DMS53 treated with DMSO at 0.1 percent for 48 hours (cell line): ENCODE results near the gene TIMD4.
"Not testable (repeated sequence)": the region's sequence is repeated elsewhere in the genome, so short reads cannot be mapped to it uniquely, and the experiment has no call there.

Source experiments
- DNase-seq: peaks from one replicate; lab custom pipeline; 2025; ENCODE audit not compliant: unreplicated experiment; lab: John Stamatoyannopoulos, UW

Gene TIMD4

DNA sequence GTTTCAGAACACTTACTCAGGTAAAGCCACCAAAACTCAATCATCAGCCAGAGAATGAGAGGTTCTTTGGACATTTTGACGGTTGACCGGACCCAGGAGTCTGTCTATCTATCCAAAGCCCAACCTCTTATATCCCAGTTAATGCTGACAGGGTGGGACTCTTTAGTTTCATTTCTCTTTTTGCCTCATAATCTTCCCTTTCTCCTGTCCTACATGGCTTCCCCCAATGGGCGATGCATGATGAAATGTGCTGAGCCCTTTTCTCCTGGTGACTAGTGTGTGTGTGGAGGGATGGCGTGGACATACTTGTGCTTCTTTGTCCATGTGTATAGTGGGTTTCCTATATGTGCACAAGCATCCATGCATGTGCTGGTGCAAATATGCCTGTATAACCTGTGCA, at the start of gene TIMD4:
Gene TIMD4 (minus strand): TSS at position 102 of the 400 bp plus-strand sequence. CDS start 28 bp downstream, at position 74.
- DNase-seq, result no peak

- no peak for DNase-seq
Measured at GRCh38 chr5:157006262-157006661, 43.2 kb upstream of the TIMD4 start.

GRCh38 chr5:157004893-157005551, 42.0 kb upstream of the TIMD4 start:
- no peak for DNase-seq

DNA sequence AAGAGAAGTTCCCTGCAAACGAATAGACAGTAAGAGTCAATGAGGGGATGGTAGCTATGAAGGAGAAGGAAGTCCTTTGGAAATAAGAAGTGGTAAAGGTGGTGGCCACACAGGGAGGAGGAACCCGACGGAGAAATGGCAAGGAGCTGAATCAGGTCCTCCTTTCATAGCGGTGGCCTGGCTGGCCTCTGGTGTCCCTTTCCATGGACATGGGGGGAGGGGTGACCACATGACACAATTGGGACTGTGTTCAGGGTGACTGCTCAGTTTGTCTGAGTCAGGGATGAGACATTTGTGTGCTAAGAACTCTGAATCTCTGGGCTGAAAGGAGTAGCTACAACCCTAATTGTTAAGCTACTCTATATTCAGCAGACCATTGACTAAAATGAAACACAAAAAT, 28.7 kb upstream of the TIMD4 start:
- no peak for DNase-seq

- DNase-seq, result no peak
Measured at GRCh38 chr5:156984064-156984463, 21.0 kb upstream of the TIMD4 start.

DNA sequence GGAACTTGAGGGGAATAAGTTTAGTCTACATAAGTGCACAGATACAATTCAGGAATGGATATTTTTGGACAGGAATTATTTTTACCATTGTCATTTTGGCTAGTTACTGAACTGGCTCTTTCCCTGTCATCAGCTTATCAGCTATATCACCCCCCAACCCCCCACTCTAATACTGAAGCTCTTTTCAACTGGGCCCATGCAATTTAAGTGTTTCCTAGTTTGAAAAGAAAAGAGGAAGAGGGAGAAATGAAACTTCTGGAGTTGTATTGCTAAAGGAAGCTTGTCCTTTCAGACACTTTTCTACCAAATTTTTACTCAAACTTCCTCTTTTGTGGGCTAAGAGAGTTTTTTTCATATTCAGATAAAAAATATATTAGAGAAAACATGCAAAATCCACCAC, 18.5 kb upstream of the TIMD4 start:
- DNase-seq, result no peak

DNA sequence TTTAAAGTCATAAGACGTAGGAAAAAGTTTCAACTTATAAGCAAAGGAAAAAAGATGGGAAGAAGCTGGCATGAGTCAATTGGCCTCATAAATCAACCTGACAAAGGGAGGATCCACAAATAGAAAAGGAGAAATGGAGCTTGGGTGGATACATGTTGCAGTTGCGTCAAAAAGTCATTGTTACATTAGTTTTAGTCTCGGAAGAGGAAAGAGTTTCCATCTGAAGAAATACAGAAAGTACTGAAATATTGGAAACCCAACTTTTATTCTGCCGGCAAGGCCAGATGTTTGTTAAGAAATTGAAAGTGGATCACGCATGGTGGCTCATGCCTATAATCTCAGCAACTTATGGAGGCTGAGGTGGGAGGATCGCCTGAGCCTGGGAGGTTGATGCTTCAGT, 11.3 kb upstream of the TIMD4 start:
- no peak for DNase-seq

GRCh38 chr5:156971848-156972525, 9.0 kb upstream of the TIMD4 start:
- DNase-seq, result peak; percentile 3

DNA sequence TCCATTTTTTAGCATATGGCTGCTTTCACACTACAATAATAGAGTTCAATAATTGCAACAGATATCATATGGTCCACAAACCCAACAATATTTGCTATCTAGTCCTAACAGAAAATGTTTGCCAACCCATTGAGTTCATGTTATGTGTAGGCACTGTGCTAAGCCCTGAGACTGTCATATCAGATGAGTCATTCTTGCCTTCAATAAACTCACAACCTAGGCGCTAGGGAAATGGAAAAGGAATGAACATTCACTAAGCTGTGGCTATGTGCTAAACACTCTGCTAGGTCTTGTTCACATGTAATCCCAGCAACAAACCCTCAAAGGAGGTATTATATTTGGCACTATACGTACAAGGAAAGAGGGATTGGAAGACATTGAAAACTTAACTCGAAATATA, 8.4 kb upstream of the TIMD4 start:
- peak; percentile 4 for DNase-seq

GRCh38 chr5:156967386-156967785, 4.4 kb upstream of the TIMD4 start:
- DNase-seq, result not testable (repeated sequence)

DNA sequence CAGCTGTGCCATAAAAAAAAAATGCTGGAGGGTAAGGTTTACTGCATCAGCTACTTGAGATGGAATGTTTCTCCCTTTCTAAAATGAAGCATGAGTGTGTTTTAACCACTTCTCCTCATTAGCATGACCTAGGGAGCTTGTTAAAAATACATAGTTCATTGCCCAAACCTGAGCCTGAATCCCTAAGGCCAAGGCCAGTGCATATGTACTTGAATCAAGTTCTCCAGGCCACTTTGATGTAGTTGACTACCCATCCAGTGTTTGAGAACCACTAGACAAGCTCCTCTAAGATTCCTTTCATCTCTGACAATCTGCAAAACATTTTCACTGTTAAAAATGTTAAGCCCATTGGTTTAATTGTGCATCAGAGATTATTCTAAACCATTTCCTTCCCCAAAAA, 6.7 kb downstream of the TIMD4 start:
- DNase-seq, result no peak

DNA sequence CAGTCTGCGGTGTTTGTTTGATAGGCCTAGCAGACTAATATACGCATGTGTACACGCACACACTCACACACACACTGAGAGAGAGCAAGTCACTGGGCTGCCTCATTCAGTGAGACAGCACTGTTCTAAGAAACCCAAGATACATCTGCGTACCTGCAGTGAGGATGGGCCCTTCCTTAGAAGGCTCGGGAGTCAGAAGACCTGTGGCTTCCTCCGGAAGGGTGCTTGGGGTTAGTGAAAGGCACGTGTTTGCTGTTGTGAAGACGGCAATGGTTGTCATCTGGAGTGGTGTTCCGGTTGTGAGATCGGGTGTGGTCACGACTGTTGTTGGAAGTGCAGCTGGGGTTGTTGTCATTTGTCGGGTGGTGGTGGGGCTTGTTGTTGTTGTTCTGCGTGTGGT, 11.7 kb downstream of the TIMD4 start:
- DNase-seq, result no peak

GRCh38 chr5:156950716-156951115, 12.3 kb downstream of the TIMD4 start:
- no peak for DNase-seq

GRCh38 chr5:156949424-156949823, 13.6 kb downstream of the TIMD4 start:
- DNase-seq, result no peak

DNA sequence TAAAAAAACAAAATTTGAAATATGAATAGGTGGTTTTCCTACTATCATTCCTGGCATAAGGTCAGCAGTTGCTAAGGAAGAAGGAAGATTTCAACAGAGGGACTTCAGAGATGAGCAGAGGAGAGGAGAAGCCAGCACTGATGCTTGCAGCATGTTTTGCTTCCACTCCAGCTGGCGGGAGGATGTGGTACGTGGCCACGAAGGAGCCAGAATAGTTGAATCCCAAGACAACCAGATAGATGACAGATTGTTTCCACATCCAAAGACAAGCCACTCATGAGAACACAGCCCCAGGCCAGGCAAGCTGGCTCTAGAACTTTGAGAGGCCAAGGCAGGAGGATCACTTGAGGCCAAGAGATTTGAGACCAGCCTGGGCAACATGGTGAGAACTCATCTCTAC, 15.1 kb downstream of the TIMD4 start:
- DNase-seq, result no peak

- DNase-seq, result no peak
Measured at GRCh38 chr5:156942064-156942463, 21.0 kb downstream of the TIMD4 start.

DNA sequence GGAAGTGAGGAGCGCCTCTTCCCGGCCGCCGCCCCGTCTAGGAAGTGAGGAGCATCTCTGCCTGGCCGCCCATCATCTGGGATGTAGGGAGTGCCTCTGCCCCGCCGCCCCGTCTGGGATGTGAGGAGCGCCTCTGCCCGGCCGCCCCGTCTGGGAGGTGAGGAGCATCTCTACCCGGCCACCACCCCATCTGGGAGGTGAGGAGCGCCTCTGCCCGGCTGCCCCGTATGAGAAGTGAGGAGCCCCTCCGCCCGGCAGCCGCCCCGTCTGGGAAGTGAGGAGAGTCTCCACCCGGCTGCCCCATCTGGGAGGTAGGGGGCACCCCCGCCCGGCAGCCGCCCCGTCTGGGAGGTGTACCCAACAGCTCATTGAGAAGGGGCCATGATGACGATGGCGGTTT, 22.6 kb downstream of the TIMD4 start:
- not testable (repeated sequence) for DNase-seq

- DNase-seq, result no peak
Measured at GRCh38 chr5:156936972-156937371, 26.1 kb downstream of the TIMD4 start.

DNA sequence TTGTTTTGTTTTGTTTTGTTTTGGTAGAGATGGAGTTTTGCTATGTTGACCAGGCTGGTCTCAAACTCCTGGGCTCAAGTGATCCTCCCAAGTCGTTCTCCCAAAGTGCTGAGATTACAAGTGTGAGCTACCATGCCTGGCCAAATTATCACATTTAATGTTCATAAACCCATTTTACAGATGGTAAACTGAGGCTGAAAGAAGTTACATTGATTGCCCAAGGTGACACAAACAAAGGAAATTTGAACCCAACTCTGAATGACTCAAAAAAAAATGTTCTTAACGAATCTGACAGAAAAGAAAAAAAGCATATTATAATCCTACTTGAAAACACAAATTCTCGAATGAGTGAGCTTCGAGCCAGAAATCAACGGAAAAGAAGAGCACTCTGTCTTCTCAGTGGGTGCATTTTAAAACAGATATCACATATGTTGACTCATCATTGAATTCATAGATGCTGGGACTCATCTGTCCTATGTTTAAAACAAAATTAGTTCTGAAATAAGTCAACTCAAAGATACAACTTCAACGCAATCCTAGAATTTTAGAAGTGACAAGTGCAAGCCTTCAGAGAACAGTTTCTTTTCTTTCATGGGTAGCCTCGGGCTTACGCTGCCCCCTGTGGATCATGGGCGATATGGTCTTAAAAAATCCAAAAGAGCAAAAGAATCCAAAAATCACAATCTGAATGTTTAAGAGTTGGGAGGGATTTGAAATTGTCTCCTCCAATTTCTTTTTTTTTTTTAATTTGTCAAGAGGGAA, 28.4 kb downstream of the TIMD4 start:
- DNase-seq, result no peak

DNA sequence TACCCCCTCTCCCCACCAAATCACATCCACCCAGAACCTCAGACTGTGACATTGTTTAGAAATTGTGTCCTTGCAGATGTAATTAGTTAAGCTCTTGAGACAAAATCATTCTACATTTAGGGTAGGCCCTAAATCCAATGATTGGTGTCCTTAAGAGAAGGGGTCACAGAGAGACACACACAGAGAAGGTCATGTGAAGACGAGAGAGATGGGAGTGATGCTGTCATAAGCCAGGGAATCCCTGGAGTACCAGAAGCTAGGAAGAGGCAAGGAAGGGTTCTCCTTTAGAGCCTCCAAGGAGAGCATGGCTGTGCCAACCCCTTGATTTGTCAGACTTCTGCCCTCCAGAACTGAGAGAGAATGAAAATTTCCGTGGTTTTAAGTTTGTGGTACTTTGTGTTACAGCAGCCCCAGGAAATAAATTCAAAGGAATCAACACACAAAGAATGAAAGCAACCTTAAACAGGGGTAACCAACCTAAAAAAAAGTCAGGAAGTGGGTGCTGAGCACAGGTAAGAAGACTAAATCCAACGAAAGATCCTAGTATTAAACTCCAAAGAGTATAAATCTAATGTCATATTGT, 33.6 kb downstream of the TIMD4 start:
- no peak for DNase-seq

GRCh38 chr5:156927545-156927944, 35.5 kb downstream of the TIMD4 start:
- DNase-seq, result no peak

GRCh38 chr5:156925767-156926166, 37.3 kb downstream of the TIMD4 start:
- not testable (repeated sequence) for DNase-seq
